ENCODE measurements around the gene UBA7.

GRCh38 chr3:49759226-49759625, 54.5 kb downstream of the UBA7 start:
- no peak for TF ChIP-seq CTCF (IDR thresholded peaks at IDR 0.05)
- no peak for TF ChIP-seq NRF1 (IDR thresholded peaks at IDR 0.05; ENCODE audit: low read depth, low read length)
- TF ChIP-seq JUND (IDR thresholded peaks at IDR 0.05) = no peak
- TF ChIP-seq GABPA (IDR thresholded peaks at IDR 0.05; ENCODE audit: low read depth) = no peak
- TF ChIP-seq POLR2AphosphoS5 (IDR thresholded peaks at IDR 0.05; ENCODE audit: low read depth, low read length) = no peak
- TF ChIP-seq NFIC (IDR thresholded peaks at IDR 0.05; ENCODE audit: borderline replicate concordance) = no peak
- TF ChIP-seq EZH2phosphoT487 (IDR thresholded peaks at IDR 0.05; ENCODE audit: borderline replicate concordance, low read depth) = no peak
- TF ChIP-seq ZBTB33 (IDR thresholded peaks at IDR 0.05; ENCODE audit: borderline replicate concordance, low read depth) = no peak
- TF ChIP-seq MXI1 (IDR thresholded peaks at IDR 0.05; ENCODE audit: low read depth, low read length) = no peak
- TF ChIP-seq CHD2 (IDR thresholded peaks at IDR 0.05; ENCODE audit: low read length, partially characterized antibody) = no peak

All from SK-N-SH (cell line).